ENCODE data around the gene JMJD6.
"Not testable (repeated sequence)": the region's sequence is repeated elsewhere in the genome, so short reads cannot be mapped to it uniquely, and the experiment has no call there.

The JMJD6 gene

GRCh38 chr17:76726231-76726775, at the start of gene JMJD6:
JMJD6 (minus strand) TSS chr17:76726606; CDS start chr17:76726475, 131 bp downstream.
- TF ChIP-seq JUND (IDR thresholded peaks at IDR 0.05; ENCODE audit: low read depth), result no peak
- DNase-seq (ENCODE audit: low read depth in 1 of 2, low spot score in 1 of 2), result peak; percentile 99
- in situ Hi-C loops (cut with HindIII; ENCODE audit: low pct_unique_long_range_greater_than_20kb, low sequenced_read_pairs), result no loop called here

GRCh38 chr17:76775021-76775600, 48.7 kb upstream of the JMJD6 start:
- in situ Hi-C loops (cut with HindIII; ENCODE audit: low pct_unique_long_range_greater_than_20kb, low sequenced_read_pairs), result no loop called here
- DNase-seq (ENCODE audit: low read depth in 1 of 2, low spot score in 1 of 2), result no peak
- no peak for TF ChIP-seq JUND (IDR thresholded peaks at IDR 0.05; ENCODE audit: low read depth)

- TF ChIP-seq JUND (IDR thresholded peaks at IDR 0.05; ENCODE audit: low read depth), result no peak
- in situ Hi-C loops (cut with HindIII; ENCODE audit: low pct_unique_long_range_greater_than_20kb, low sequenced_read_pairs), result no loop called here
- no peak for DNase-seq (ENCODE audit: low read depth in 1 of 2, low spot score in 1 of 2)
Observed at GRCh38 chr17:76772842-76773525, 46.6 kb upstream of the JMJD6 start.

- DNase-seq (ENCODE audit: low read depth in 1 of 2, low spot score in 1 of 2), result no peak
- TF ChIP-seq JUND (IDR thresholded peaks at IDR 0.05; ENCODE audit: low read depth), result no peak
- in situ Hi-C loops (cut with HindIII; ENCODE audit: low pct_unique_long_range_greater_than_20kb, low sequenced_read_pairs), result no loop called here
Observed at GRCh38 chr17:76758570-76758969, 32.2 kb upstream of the JMJD6 start.

- DNase-seq (ENCODE audit: low read depth in 1 of 2, low spot score in 1 of 2), result no peak
- TF ChIP-seq JUND (IDR thresholded peaks at IDR 0.05; ENCODE audit: low read depth), result no peak
- in situ Hi-C loops (cut with HindIII; ENCODE audit: low pct_unique_long_range_greater_than_20kb, low sequenced_read_pairs), result no loop called here
Observed at GRCh38 chr17:76757256-76757655, 30.9 kb upstream of the JMJD6 start.

GRCh38 chr17:76755285-76755684, 28.9 kb upstream of the JMJD6 start:
- no peak for DNase-seq (ENCODE audit: low read depth in 1 of 2, low spot score in 1 of 2)
- TF ChIP-seq JUND (IDR thresholded peaks at IDR 0.05; ENCODE audit: low read depth), result no peak
- in situ Hi-C loops (cut with HindIII; ENCODE audit: low pct_unique_long_range_greater_than_20kb, low sequenced_read_pairs), result no loop called here

- TF ChIP-seq JUND (IDR thresholded peaks at IDR 0.05; ENCODE audit: low read depth), result no peak
- in situ Hi-C loops (cut with HindIII; ENCODE audit: low pct_unique_long_range_greater_than_20kb, low sequenced_read_pairs), result no loop called here
- DNase-seq (ENCODE audit: low read depth in 1 of 2, low spot score in 1 of 2), result no peak
Observed at GRCh38 chr17:76753061-76753961, 26.9 kb upstream of the JMJD6 start.

- no peak for TF ChIP-seq JUND (IDR thresholded peaks at IDR 0.05; ENCODE audit: low read depth)
- DNase-seq (ENCODE audit: low read depth in 1 of 2, low spot score in 1 of 2), result no peak
- in situ Hi-C loops (cut with HindIII; ENCODE audit: low pct_unique_long_range_greater_than_20kb, low sequenced_read_pairs), result no loop called here
Observed at GRCh38 chr17:76752006-76752405, 25.6 kb upstream of the JMJD6 start.

GRCh38 chr17:76751416-76751993, 25.1 kb upstream of the JMJD6 start:
- no peak for TF ChIP-seq JUND (IDR thresholded peaks at IDR 0.05; ENCODE audit: low read depth)
- DNase-seq (ENCODE audit: low read depth in 1 of 2, low spot score in 1 of 2), result no peak
- in situ Hi-C loops (cut with HindIII; ENCODE audit: low pct_unique_long_range_greater_than_20kb, low sequenced_read_pairs), result no loop called here

GRCh38 chr17:76748657-76749056, 22.3 kb upstream of the JMJD6 start:
- DNase-seq (ENCODE audit: low read depth in 1 of 2, low spot score in 1 of 2), result no peak
- no peak for TF ChIP-seq JUND (IDR thresholded peaks at IDR 0.05; ENCODE audit: low read depth)
- in situ Hi-C loops (cut with HindIII; ENCODE audit: low pct_unique_long_range_greater_than_20kb, low sequenced_read_pairs), result no loop called here

- TF ChIP-seq JUND (IDR thresholded peaks at IDR 0.05; ENCODE audit: low read depth), result no peak
- no peak for DNase-seq (ENCODE audit: low read depth in 1 of 2, low spot score in 1 of 2)
- in situ Hi-C loops (cut with HindIII; ENCODE audit: low pct_unique_long_range_greater_than_20kb, low sequenced_read_pairs), result no loop called here
Observed at GRCh38 chr17:76747716-76748363, 21.4 kb upstream of the JMJD6 start.

- in situ Hi-C loops (cut with HindIII; ENCODE audit: low pct_unique_long_range_greater_than_20kb, low sequenced_read_pairs); DNase-seq (ENCODE audit: low read depth in 1 of 2, low spot score in 1 of 2): not testable (repeated sequence)
Observed at GRCh38 chr17:76745785-76746184, 19.4 kb upstream of the JMJD6 start.

Data from T47D (cell line).